GM12878 (cell line): ENCODE results near the gene SLC12A3. TPM values are rescaled to one million over a fixed set of nuclear protein-coding genes. Genes with fewer than 3 reads are reported as not detected.
A peak's percentile ranks its signal among the peaks of the same experiment; 100 is the strongest.

ENCODE experiments used
- ATAC-seq: fragments of 200-7000 bp; cut with Tn5 transposase; 3 replicates; pipeline ENCODE4 v1.9.1; 2020; ENCODE audit warnings: mild to moderate bottlenecking, moderate library complexity
- BruUV-seq: library from RNA; stranded (reverse); fragments of 400-500 nt; replicated peaks from 2 replicates; lab custom pipeline; 2021; lab: Mats Ljungman, UMichigan
- CTCF ChIA-PET: fragments of 300-600 bp; sonication (Branson Sonifier 250); formaldehyde crosslinking; extraction: SDS; loops from one replicate; lab custom pipeline; 2021; ENCODE audit warnings: inconsistent platforms; lab: Yijun Ruan, JAX
- POLR2A ChIA-PET: fragments of 350-600 bp; formaldehyde crosslinking; extraction: SDS; loops from one replicate; lab custom pipeline; 2021; ENCODE audit warnings: inconsistent platforms; lab: Charles Lee
- RAD21 ChIA-PET: fragments of 300-600 bp; sonication (Branson Sonifier 250); formaldehyde crosslinking; loops from one replicate; lab custom pipeline; 2023; ENCODE audit warnings: antibody characterized with exemption; ENCODE audit not compliant: unreplicated experiment; lab: Charles Lee
- SMC1A ChIA-PET: fragments of 300-600 bp; sonication (Branson Sonifier 250); formaldehyde crosslinking; loops from one replicate; lab custom pipeline; 2023; ENCODE audit not compliant: unreplicated experiment, uncharacterized antibody; lab: Charles Lee
- DNase-seq: peaks from one replicate; pipeline ENCODE4 v3.0.0-alpha.2; 2011; ENCODE audit warnings: low read depth, low spot score
- FAIRE-seq: peaks from 3 replicates; lab custom pipeline; 2011; peaks lifted over from hg19 to GRCh38; lab: Jason Lieb, UNC
- H2AFZ ChIP-seq: 2 replicates; pipeline ENCODE4 v1.6.0; 2011; ENCODE audit warnings: low read depth, low read length, control low read depth; ENCODE audit not compliant: control insufficient read depth
- H3K27ac ChIP-seq: 2 replicates; pipeline ENCODE4 v1.5.1; 2011; ENCODE audit warnings: control low read depth; ENCODE audit not compliant: control insufficient read depth, insufficient read depth
- H3K27me3 ChIP-seq, 2 experiments: replicated peaks in 1 of 2; 2 replicates each; pipeline versions ENCODE4 v1.6.0 to v1.6.1; 2011; ENCODE audit warnings: low read length in 1 of 2; ENCODE audit not compliant: control insufficient read depth in 2 of 2, insufficient read depth in 2 of 2
- H3K36me3 ChIP-seq, 2 experiments: 2 replicates each; pipeline ENCODE4 v1.5.1; 2011; ENCODE audit warnings: low read length in 1 of 2; ENCODE audit not compliant: control insufficient read depth in 2 of 2, insufficient read depth in 2 of 2
- H3K4me1 ChIP-seq: 2 replicates; pipeline ENCODE4 v1.6.1; 2011; ENCODE audit warnings: mild to moderate bottlenecking, low read length, moderate library complexity, mixed read lengths; ENCODE audit not compliant: control insufficient read depth, insufficient read depth
- H3K4me2 ChIP-seq: 2 replicates; pipeline ENCODE4 v1.6.0; 2011; ENCODE audit warnings: control low read depth; ENCODE audit not compliant: control insufficient read depth, insufficient read depth
- H3K4me3 ChIP-seq: fragments of 200-600 bp; sonication (generic); 2 replicates; pipeline ENCODE4 v1.5.1; 2016
- H3K79me2 ChIP-seq: 2 replicates; pipeline ENCODE4 v1.6.0; 2011; ENCODE audit warnings: low read length; ENCODE audit not compliant: control insufficient read depth, insufficient read depth
- H3K9ac ChIP-seq: 2 replicates; pipeline ENCODE4 v1.8.0; 2011; ENCODE audit warnings: low read length, control low read depth, mixed read lengths; ENCODE audit not compliant: control insufficient read depth, insufficient read depth
- H3K9me3 ChIP-seq: replicated peaks from 3 replicates; pipeline ENCODE4 v1.5.1; 2011; ENCODE audit warnings: mild to moderate bottlenecking, low read length; ENCODE audit not compliant: control insufficient read depth, insufficient read depth
- H4K20me1 ChIP-seq: 2 replicates; pipeline ENCODE4 v1.6.0; 2011; ENCODE audit not compliant: control insufficient read depth, insufficient read depth
- BCLAF1 ChIP-seq: fragments of 450-650 bp; IDR thresholded peaks from 2 replicates; pipeline ENCODE4 v1.6.1; 2017; ENCODE audit warnings: antibody characterized with exemption, mild to moderate bottlenecking, moderate library complexity
- EGR1 ChIP-seq, 2 experiments: IDR thresholded peaks; 1 replicate in 1 of 2; 2 replicates in 1 of 2; pipeline ENCODE4 v1.6.1; 2011 to 2012; ENCODE audit warnings: low read depth in 2 of 2, low read length in 2 of 2, borderline replicate concordance in 1 of 2, mild to moderate bottlenecking in 1 of 2, moderate library complexity in 1 of 2
- IKZF1 ChIP-seq: fragments of 450-650 bp; conservative IDR thresholded peaks from 2 replicates; pipeline ENCODE4 v1.6.1; 2017; ENCODE audit warnings: antibody characterized with exemption, mild to moderate bottlenecking
- MTA2 ChIP-seq: fragments of 450-650 bp; IDR thresholded peaks from 2 replicates; pipeline ENCODE4 v1.6.1; 2016; ENCODE audit warnings: low read depth, mild to moderate bottlenecking, moderate library complexity
- MXI1 ChIP-seq: fragments of 150-350 bp; IDR thresholded peaks from 2 replicates; pipeline ENCODE4 v1.6.1; 2011; ENCODE audit warnings: low read depth, mild to moderate bottlenecking, inconsistent platforms, low read length, improper control_type of control experiment
- NR2C2 ChIP-seq: IDR thresholded peaks from 2 replicates; pipeline ENCODE4 v1.6.1; 2011; ENCODE audit warnings: borderline replicate concordance, low read depth; ENCODE audit not compliant: control insufficient read depth, insufficient read length
- PAX5 ChIP-seq: IDR thresholded peaks from 2 replicates; pipeline ENCODE4 v1.6.1; 2011; ENCODE audit warnings: low read depth, low read length, borderline replicate concordance
- PBX3 ChIP-seq: IDR thresholded peaks from 2 replicates; pipeline ENCODE4 v1.6.1; 2011; ENCODE audit warnings: mild to moderate bottlenecking, low read depth, low read length, moderate library complexity; ENCODE audit not compliant: insufficient replicate concordance
- RFX5 ChIP-seq: IDR thresholded peaks from 2 replicates; pipeline ENCODE4 v1.6.1; 2011; ENCODE audit warnings: low read depth, low read length, improper control_type of control experiment
- SMARCA5 ChIP-seq: fragments of 450-650 bp; IDR thresholded peaks from 2 replicates; pipeline ENCODE4 v1.6.1; 2017; ENCODE audit warnings: mild to moderate bottlenecking
- ZNF687 ChIP-seq: fragments of 450-650 bp; IDR thresholded peaks from 2 replicates; pipeline ENCODE4 v1.6.1; 2017; ENCODE audit warnings: mild to moderate bottlenecking, moderate library complexity
- WGBS: methylation state at CpG from one replicate; pipeline ENCODE4 v1.1.6; 2016; ENCODE audit warnings: low lambda C conversion rate; ENCODE audit not compliant: insufficient replicate concordance, insufficient coverage; ENCODE audit errors: missing lambda C conversion rate; 5-methylcytosine and 5-hydroxymethylcytosine counted together
- in situ Hi-C: fragments of 300-500 bp; cut with MboI; formaldehyde crosslinking; loops from 9 replicates; pipeline ENCODE4 v1.14.3; 2018; ENCODE audit warnings: mixed read lengths
- intact Hi-C: fragments of 100-400 bp; cut with micrococcal nuclease; formaldehyde crosslinking; loops from one replicate; pipeline ENCODE4 v1.14.2; 2022; ENCODE audit not compliant: unreplicated experiment
- polyA plus RNA-seq, 11 experiments: library from polyadenylated mRNA; depleted of rRNA in 4 of 11; unstranded in 6 of 11; stranded (reverse) in 5 of 11; fragments of >200 nt; fragmentation: Nextera tagmentation in 4 of 11; fragmentation: Illumina TruSeq in 1 of 11; extraction: Ambion mirVana in 4 of 11; extraction: Trizol in 1 of 11; gene quantifications; 1 replicate in 1 of 11; 2 replicates in 10 of 11; pipeline versions ENCODE4 v1.2.1 to v1.2.3, GENCODE V29; 2011 to 2016; ENCODE audit warnings: inconsistent platforms in 2 of 11, missing spikeins in 2 of 11, low read depth in 1 of 11
- total RNA-seq, 4 experiments: library from RNA; depleted of rRNA in 3 of 4; stranded (reverse); fragments of >200 nt in 3 of 4; fragmentation: Illumina TruSeq in 1 of 4; extraction: Trizol in 1 of 4; gene quantifications; 2 replicates each; pipeline versions ENCODE4 v1.2.1 to v1.2.3, GENCODE V29; 2013 to 2021
- TF ChIP-seq, protein P1 (sequence below): IDR thresholded peaks from 2 replicates; pipeline ENCODE4 v1.6.1; 2012; ENCODE audit warnings: low read depth, low read length, improper control_type of control experiment

Gene SLC12A3
- total and polyA plus RNA-seq, 10 of the 15 experiments (the other 5 are each of a cell fraction or from before 2014, with no cell fraction given), result 0.05 to 6.3 (median 3.1) TPM

DNA sequence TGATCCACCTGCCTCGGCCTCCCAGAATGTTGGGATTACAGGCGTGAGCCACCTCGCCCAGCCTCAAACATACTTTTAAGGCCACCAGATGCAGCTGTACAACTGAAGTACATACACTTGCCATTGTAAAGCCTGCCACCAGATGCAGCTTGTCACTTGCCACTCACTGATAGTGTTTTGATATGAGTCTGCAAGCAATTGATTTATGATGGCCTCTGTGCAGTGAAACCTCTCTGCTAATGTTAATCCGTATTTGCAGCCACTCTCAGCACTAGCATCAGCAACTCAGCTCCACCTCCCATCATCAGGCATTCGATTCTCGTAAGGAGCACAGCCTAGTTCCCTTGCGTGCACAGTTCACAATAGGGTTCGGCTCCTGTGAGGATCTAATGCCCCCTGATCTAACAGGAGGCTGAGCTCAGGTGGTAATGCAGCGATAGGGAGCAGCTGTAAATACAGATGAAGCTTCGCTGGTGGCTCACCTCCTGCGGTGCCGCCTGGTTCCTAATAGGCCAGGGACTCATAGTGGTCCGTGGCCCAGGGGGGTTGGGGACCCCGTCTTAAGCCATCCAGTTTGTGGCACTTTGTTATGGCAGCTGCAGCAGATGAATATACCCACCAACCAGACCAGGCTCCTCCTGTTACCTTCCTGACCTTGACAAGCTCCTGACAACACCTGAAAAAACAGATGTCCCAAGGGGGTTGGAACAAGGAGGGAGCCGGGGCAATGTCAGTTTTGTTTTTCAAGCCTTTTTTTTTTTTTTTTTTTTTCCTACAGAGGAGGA lies 65.7 kb downstream of the SLC12A3 start:
- ChIA-PET SMC1A (interaction anchor here (0.6 to 3.7 kb wide), 13 partner anchors 10 to 138 kb away, joined by 3 to 52 read pairs (median 4); no protein-coding TSS in a partner anchor), POLR2A (interaction anchor here (0.6 to 21.1 kb wide), 11 partner anchors 8 to 131 kb away, joined by 3 to 306 read pairs (median 5); no protein-coding TSS in a partner anchor), CTCF (interaction anchor here (0.6 to 2.7 kb wide), 11 partner anchors 11 to 75 kb away, joined by 3 to 14 read pairs (median 5); no protein-coding TSS in a partner anchor), RAD21 (interaction anchor here (0.6 to 2.9 kb wide), 19 partner anchors 9 to 201 kb away, joined by 3 to 34 read pairs (median 5); partner anchors contain the start of gene NUP93)
- H3K9ac ChIP-seq, result peak overlapping the region; percentile 82
- no peak for ATAC-seq
- no peaks in the 10 kb centered on the region for H4K20me1 ChIP-seq
- H3K9me3 ChIP-seq, result no peaks in the 10 kb centered on the region
- H3K27me3 ChIP-seq, result no peaks in the 10 kb centered on the region
- DNase-seq, result no peak
- H3K36me3 ChIP-seq, result no peaks in the 10 kb centered on the region; a peak in 2 of 4 replicates
- BruUV-seq, result no TSS peak
- H3K4me1 ChIP-seq, result peaks cover 17% of the 10 kb centered on the region
- peak overlapping the region; percentile 15 for H2AFZ ChIP-seq
- peak; percentile 35 for FAIRE-seq
- no peak overlapping the region for H3K4me3 ChIP-seq
- intact Hi-C loops, result loop anchor here (1.0 to 2.0 kb wide), 3 partner anchors 13 to 42 kb away; no protein-coding TSS in a partner anchor
- peak overlapping the region; percentile 81 for H3K4me2 ChIP-seq
- in situ Hi-C loops, result no loop called here
- H3K79me2 ChIP-seq, result peaks cover 34% of the 10 kb centered on the region
- WGBS, result 62% methylated on average over 15 of the region's 15 CpGs
- peak overlapping the region; percentile 88 for H3K27ac ChIP-seq
- TF ChIP-seq ZNF687 (peak; percentile 10; the same call in 1 of the 2 replicates), BCLAF1 (no peak), PBX3 (peak; percentile 65), MXI1 (no peak), MTA2 (no peak), RFX5 (no peak), IKZF1 (no peak), PAX5 (no peak), SMARCA5 (0 out of 2 replicates have a peak, but pooled peaks have one; percentile 49), EGR1 (IDR thresholded peaks at IDR 0.05; ENCODE audit: borderline replicate concordance in 1 of 2, low read depth in 2 of 2, low read length in 2 of 2) (no peak), NR2C2 (no peak)
- TF ChIP-seq, protein P1, sequence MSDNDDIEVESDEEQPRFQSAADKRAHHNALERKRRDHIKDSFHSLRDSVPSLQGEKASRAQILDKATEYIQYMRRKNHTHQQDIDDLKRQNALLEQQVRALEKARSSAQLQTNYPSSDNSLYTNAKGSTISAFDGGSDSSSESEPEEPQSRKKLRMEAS, result no peak
